ENCODE data around the gene PTN.

DNA sequence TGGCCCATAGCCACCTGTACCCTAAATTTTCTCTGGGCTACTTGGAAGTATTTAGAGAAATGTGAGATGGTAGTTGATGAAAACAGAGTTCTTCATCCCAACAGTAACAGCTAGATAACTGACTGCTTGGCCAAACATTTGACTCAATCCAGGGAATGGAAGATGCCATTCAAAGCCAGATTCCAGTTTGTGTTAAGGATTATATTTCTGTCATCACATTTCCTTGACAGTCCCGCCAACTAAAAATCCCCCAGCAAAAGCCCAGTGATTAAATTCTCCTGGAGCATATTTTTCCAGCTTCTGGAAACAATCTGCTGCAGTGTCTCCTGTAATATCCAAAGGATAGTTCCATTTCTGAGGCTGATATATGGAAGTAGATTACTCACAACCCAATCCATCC lies 45.4 kb upstream of the PTN start:
- TF ChIP-seq, protein P1, sequence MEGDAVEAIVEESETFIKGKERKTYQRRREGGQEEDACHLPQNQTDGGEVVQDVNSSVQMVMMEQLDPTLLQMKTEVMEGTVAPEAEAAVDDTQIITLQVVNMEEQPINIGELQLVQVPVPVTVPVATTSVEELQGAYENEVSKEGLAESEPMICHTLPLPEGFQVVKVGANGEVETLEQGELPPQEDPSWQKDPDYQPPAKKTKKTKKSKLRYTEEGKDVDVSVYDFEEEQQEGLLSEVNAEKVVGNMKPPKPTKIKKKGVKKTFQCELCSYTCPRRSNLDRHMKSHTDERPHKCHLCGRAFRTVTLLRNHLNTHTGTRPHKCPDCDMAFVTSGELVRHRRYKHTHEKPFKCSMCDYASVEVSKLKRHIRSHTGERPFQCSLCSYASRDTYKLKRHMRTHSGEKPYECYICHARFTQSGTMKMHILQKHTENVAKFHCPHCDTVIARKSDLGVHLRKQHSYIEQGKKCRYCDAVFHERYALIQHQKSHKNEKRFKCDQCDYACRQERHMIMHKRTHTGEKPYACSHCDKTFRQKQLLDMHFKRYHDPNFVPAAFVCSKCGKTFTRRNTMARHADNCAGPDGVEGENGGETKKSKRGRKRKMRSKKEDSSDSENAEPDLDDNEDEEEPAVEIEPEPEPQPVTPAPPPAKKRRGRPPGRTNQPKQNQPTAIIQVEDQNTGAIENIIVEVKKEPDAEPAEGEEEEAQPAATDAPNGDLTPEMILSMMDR (IDR thresholded peaks at IDR 0.05; ENCODE audit: insufficient read depth, low read length), result no peak
- TF ChIP-seq REST (IDR thresholded peaks at IDR 0.05; ENCODE audit: insufficient replicate concordance, low read depth) (no peak), POLR2AphosphoS5 (IDR thresholded peaks at IDR 0.05; ENCODE audit: low read depth) (no peak)

All from HL-60 (cell line).